IMR-90 (cell line): ENCODE measurements around the gene TRAF6.

Experiments used
- BHLHE40 ChIP-seq: fragments of 150-350 bp; IDR thresholded peaks from 2 replicates; pipeline ENCODE4 v1.6.1; 2016; ENCODE audit warnings: mild to moderate bottlenecking, low read depth, low read length
- CHD1 ChIP-seq: IDR thresholded peaks from 2 replicates; pipeline ENCODE4 v1.6.1; 2012; ENCODE audit warnings: low read depth, low read length, improper control_type of control experiment
- POLR2A ChIP-seq: IDR thresholded peaks from 2 replicates; pipeline ENCODE4 v1.6.1; 2012; ENCODE audit warnings: mild to moderate bottlenecking, low read depth, low read length
- RAD21 ChIP-seq: IDR thresholded peaks from 2 replicates; pipeline ENCODE4 v1.6.1; 2012; ENCODE audit warnings: low read length, improper control_type of control experiment
- RCOR1 ChIP-seq: IDR thresholded peaks from 2 replicates; pipeline ENCODE4 v1.6.1; 2012; ENCODE audit warnings: mild to moderate bottlenecking, low read length, improper control_type of control experiment; ENCODE audit not compliant: insufficient replicate concordance
- TF ChIP-seq, protein P1 (sequence below): conservative IDR thresholded peaks from 2 replicates; pipeline ENCODE4 v1.5.1; 2012; ENCODE audit warnings: mild to moderate bottlenecking, low read depth, low read length, improper control_type of control experiment
- TF ChIP-seq, protein P2 (sequence below): fragments of 150-350 bp; IDR thresholded peaks from 2 replicates; pipeline ENCODE4 v1.6.1; 2017; ENCODE audit warnings: mild to moderate bottlenecking, antibody characterized with exemption, low read length, low read depth

DNA sequence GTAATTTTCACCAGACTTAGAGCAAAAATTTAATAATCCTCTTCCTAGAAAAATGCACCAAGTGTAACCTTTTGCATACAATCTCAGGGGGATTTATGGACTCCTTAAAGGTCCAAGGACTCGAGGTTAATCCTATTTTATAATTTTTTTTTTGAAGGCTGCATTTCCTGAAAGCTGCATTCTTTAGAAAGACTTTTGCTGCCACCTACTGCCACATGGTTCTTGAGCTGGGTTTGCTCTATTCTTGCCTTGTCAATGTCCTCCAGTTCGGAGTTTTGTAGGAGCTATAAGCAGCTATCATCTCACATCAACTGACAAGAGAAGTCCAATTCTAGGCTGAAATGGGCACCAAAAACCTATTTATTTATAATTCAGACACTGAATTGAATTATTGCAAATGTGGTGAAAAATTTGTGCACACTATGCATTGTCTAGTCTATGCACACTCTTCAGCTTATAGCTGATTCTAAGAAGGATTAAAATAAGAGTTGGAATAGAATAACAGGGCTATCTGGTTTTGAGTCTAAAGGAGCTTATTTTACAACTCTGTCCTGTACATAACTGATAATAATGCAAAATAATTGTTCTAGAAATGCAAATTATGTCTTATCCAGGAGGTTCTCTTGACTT, 31.3 kb downstream of the TRAF6 start:
- TF ChIP-seq, protein P1, sequence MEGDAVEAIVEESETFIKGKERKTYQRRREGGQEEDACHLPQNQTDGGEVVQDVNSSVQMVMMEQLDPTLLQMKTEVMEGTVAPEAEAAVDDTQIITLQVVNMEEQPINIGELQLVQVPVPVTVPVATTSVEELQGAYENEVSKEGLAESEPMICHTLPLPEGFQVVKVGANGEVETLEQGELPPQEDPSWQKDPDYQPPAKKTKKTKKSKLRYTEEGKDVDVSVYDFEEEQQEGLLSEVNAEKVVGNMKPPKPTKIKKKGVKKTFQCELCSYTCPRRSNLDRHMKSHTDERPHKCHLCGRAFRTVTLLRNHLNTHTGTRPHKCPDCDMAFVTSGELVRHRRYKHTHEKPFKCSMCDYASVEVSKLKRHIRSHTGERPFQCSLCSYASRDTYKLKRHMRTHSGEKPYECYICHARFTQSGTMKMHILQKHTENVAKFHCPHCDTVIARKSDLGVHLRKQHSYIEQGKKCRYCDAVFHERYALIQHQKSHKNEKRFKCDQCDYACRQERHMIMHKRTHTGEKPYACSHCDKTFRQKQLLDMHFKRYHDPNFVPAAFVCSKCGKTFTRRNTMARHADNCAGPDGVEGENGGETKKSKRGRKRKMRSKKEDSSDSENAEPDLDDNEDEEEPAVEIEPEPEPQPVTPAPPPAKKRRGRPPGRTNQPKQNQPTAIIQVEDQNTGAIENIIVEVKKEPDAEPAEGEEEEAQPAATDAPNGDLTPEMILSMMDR, result peak; percentile 85
- TF ChIP-seq POLR2A (no peak), CHD1 (no peak), RAD21 (peak; percentile 93), BHLHE40 (no peak), RCOR1 (no peak)
- TF ChIP-seq, protein P2, sequence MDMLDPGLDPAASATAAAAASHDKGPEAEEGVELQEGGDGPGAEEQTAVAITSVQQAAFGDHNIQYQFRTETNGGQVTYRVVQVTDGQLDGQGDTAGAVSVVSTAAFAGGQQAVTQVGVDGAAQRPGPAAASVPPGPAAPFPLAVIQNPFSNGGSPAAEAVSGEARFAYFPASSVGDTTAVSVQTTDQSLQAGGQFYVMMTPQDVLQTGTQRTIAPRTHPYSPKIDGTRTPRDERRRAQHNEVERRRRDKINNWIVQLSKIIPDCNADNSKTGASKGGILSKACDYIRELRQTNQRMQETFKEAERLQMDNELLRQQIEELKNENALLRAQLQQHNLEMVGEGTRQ, result no peak
